ENCODE data around the gene SCUBE1. TPM values are rescaled to one million over a fixed set of nuclear protein-coding genes. Genes with fewer than 3 reads are reported as not detected.

Gene SCUBE1
- total RNA-seq, 1 donor from 2014 or later, result 25.9 TPM

DNA sequence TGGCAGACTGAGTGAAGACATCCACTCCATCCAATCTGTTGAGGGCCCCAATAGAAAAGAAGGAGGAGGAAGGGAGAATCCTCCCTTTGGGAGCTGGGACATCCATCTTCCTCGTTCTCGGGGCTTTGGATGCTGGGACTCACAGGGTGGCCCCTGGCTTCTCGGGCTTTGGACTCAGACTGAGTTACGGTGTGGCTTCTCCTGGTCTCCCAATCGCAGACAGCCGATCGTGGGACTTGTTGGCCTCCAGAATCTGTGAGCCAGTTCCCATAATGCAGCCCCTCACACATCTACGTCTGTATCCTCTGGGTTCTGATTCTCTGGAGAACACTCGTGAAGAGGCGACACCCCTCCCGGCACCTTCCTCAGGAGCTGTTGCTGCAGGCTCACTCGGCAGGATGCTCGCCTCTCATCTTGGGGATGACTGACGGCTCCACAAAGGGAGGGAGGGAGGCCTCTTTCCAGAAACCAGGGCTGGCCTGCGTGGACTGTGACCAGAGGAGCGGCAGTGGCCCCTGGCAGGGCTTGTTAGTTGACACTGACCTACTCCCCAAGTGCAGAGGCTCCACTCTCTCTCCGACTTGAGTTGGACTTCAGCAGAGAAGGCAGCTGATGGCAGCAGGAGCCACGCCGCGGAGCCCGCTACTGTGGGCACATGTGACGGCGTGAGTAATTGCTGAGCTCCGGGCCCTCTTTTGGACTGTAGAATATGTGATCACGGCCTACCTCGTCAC lies 141.5 kb downstream of the SCUBE1 start:
- Mint-ChIP-seq H3K4me3 (no peak overlapping the region), H3K4me1 (peaks cover 14% of the 10 kb centered on the region), H3K9me3 (no peaks in the 10 kb centered on the region), H3K36me3 (peaks cover 2% of the 10 kb centered on the region), H3K27ac (no peak overlapping the region), H3K27me3 (ENCODE audit: insufficient read depth, low read depth) (peaks cover 11% of the 10 kb centered on the region)
- H3K4me3 ChIP-seq, result no peak overlapping the region
- TF ChIP-seq, protein P1, sequence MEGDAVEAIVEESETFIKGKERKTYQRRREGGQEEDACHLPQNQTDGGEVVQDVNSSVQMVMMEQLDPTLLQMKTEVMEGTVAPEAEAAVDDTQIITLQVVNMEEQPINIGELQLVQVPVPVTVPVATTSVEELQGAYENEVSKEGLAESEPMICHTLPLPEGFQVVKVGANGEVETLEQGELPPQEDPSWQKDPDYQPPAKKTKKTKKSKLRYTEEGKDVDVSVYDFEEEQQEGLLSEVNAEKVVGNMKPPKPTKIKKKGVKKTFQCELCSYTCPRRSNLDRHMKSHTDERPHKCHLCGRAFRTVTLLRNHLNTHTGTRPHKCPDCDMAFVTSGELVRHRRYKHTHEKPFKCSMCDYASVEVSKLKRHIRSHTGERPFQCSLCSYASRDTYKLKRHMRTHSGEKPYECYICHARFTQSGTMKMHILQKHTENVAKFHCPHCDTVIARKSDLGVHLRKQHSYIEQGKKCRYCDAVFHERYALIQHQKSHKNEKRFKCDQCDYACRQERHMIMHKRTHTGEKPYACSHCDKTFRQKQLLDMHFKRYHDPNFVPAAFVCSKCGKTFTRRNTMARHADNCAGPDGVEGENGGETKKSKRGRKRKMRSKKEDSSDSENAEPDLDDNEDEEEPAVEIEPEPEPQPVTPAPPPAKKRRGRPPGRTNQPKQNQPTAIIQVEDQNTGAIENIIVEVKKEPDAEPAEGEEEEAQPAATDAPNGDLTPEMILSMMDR (IDR thresholded peaks at IDR 0.05), result no peak
- TF ChIP-seq EZH2phosphoT487 (IDR thresholded peaks at IDR 0.05), result no peak
- no peak for TF ChIP-seq EZH2 (IDR thresholded peaks at IDR 0.05)
- no peaks in the 10 kb centered on the region for H3K79me2 ChIP-seq (ENCODE audit: low read depth)
- no peak overlapping the region for H2AFZ ChIP-seq (replicated peaks)
- H3K4me2 ChIP-seq, result no peak overlapping the region
- H3K27ac ChIP-seq, result no peak overlapping the region
- H3K36me3 ChIP-seq, result no peaks in the 10 kb centered on the region
- no peaks in the 10 kb centered on the region for H3K27me3 ChIP-seq
- no peaks in the 10 kb centered on the region for H3F3A ChIP-seq (ENCODE audit: low read depth)
- no peaks in the 10 kb centered on the region for H3K9me3 ChIP-seq (ENCODE audit: low read depth)
- H3K9ac ChIP-seq, result no peak overlapping the region
- no peaks in the 10 kb centered on the region for H3K4me1 ChIP-seq
- no peaks in the 10 kb centered on the region for H4K20me1 ChIP-seq (ENCODE audit: low read depth)
- DNase-seq (ENCODE audit: low spot score), result no peak

DNA sequence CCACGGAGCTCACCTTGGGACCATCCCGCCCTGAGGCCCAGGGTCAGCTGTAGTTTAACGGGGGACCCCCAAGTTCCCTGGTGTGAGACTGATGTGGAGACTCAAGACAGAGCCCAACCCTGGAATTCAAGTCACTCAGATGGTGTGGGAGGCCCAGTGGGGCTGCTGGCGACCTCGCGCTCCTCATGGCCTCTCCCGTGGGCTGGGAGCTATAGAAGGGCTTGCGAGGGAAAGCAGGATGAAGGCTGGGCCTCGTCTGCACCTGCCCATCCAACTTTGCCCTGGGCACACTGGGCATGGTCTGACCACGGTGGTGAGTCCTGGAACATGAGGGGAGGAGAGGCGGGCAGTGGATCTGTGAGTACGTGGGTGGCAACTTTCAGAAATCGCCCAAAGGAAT lies 142.6 kb downstream of the SCUBE1 start:
- peaks cover 12% of the 10 kb centered on the region for H3K4me1 Mint-ChIP-seq
- H3F3A ChIP-seq (ENCODE audit: low read depth), result no peaks in the 10 kb centered on the region
- no peaks in the 10 kb centered on the region for H3K27me3 ChIP-seq
- no peak overlapping the region for H3K4me2 ChIP-seq
- H3K36me3 Mint-ChIP-seq, result peaks cover 2% of the 10 kb centered on the region
- no peaks in the 10 kb centered on the region for H3K4me1 ChIP-seq
- H2AFZ ChIP-seq (replicated peaks), result no peak overlapping the region
- no peaks in the 10 kb centered on the region for H3K36me3 ChIP-seq
- no peak overlapping the region for H3K4me3 Mint-ChIP-seq
- no peaks in the 10 kb centered on the region for H3K9me3 ChIP-seq (ENCODE audit: low read depth)
- TF ChIP-seq, protein P1 (IDR thresholded peaks at IDR 0.05), result no peak
- no peak for TF ChIP-seq EZH2phosphoT487 (IDR thresholded peaks at IDR 0.05)
- TF ChIP-seq EZH2 (IDR thresholded peaks at IDR 0.05), result no peak
- H3K4me3 ChIP-seq, result no peak overlapping the region
- no peaks in the 10 kb centered on the region for H3K9me3 Mint-ChIP-seq
- no peak overlapping the region for H3K9ac ChIP-seq
- H3K27me3 Mint-ChIP-seq (ENCODE audit: insufficient read depth, low read depth), result peaks cover 11% of the 10 kb centered on the region
- no peaks in the 10 kb centered on the region for H4K20me1 ChIP-seq (ENCODE audit: low read depth)
- DNase-seq (ENCODE audit: low spot score), result no peak
- no peak overlapping the region for H3K27ac ChIP-seq
- no peak overlapping the region for H3K27ac Mint-ChIP-seq
- no peaks in the 10 kb centered on the region for H3K79me2 ChIP-seq (ENCODE audit: low read depth)

DNA sequence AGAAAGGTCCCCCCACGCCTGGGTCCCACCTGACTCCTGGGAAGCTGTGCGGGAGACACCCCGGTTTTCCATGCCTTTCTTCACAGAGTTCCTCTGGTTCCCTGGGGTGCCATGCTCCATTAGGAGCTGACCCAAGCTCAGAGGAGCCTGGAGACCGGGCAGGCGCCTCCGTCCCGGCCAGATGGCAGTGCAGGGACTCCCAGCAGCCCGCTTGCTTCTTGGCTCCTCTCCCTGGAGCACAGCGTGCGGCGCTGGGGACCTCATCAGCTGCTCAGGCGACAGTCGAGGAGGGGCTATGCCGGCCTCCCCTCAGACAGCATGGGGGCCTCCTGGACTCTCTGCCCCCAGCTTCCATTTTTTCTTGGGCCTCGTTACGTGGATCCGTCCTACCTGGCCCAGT lies 143.1 kb downstream of the SCUBE1 start:
- Mint-ChIP-seq H3K36me3 (peaks cover 2% of the 10 kb centered on the region), H3K27ac (no peak overlapping the region), H3K27me3 (ENCODE audit: insufficient read depth, low read depth) (peaks cover 14% of the 10 kb centered on the region), H3K4me3 (no peak overlapping the region), H3K4me1 (peaks cover 12% of the 10 kb centered on the region), H3K9me3 (peaks cover under 1% of the 10 kb centered on the region)
- no peak overlapping the region for H3K4me3 ChIP-seq
- DNase-seq (ENCODE audit: low spot score), result no peak
- H3F3A ChIP-seq (ENCODE audit: low read depth), result no peaks in the 10 kb centered on the region
- H3K9ac ChIP-seq, result no peak overlapping the region
- H3K27ac ChIP-seq, result no peak overlapping the region
- H2AFZ ChIP-seq (replicated peaks), result no peak overlapping the region
- no peaks in the 10 kb centered on the region for H3K9me3 ChIP-seq (ENCODE audit: low read depth)
- no peaks in the 10 kb centered on the region for H3K36me3 ChIP-seq
- H3K4me2 ChIP-seq, result no peak overlapping the region
- no peaks in the 10 kb centered on the region for H4K20me1 ChIP-seq (ENCODE audit: low read depth)
- H3K4me1 ChIP-seq, result no peaks in the 10 kb centered on the region
- TF ChIP-seq EZH2phosphoT487 (IDR thresholded peaks at IDR 0.05) (no peak), EZH2 (IDR thresholded peaks at IDR 0.05) (no peak)
- TF ChIP-seq, protein P1 (IDR thresholded peaks at IDR 0.05), result no peak
- H3K27me3 ChIP-seq, result no peaks in the 10 kb centered on the region
- H3K79me2 ChIP-seq (ENCODE audit: low read depth), result no peaks in the 10 kb centered on the region
